Tibial nerve (tissue), 4 donors: Measurements from ENCODE around the gene CDK15. TPM values are rescaled to one million over a fixed set of nuclear protein-coding genes. Genes with fewer than 3 reads are reported as not detected.

ENCODE experiments used
- DNase-seq, 2 donors: peaks; one replicate each; pipeline ENCODE4 v3.0.0-alpha.2; 2019; ENCODE audit warnings: low spot score in 2 of 2
- H3K27ac ChIP-seq, 4 donors: fragments of 200-600 bp; sonication (generic) in 3 of 4; one replicate each; pipeline ENCODE4 v1.5.1; 2017 to 2019; ENCODE audit warnings: mild to moderate bottlenecking in 1 of 4
- H3K27me3 ChIP-seq, 2 donors: fragments of 200-600 bp; sonication (generic) in 1 of 2; one replicate each; pipeline versions ENCODE4 v1.5.1 to v1.6.0; 2017 to 2019
- H3K36me3 ChIP-seq, 3 donors: fragments of 200-600 bp; sonication (generic); one replicate each; pipeline ENCODE4 v1.5.1; 2018 to 2019
- H3K4me1 ChIP-seq, 4 donors: fragments of 200-600 bp; sonication (generic) in 3 of 4; one replicate each; pipeline ENCODE4 v1.5.1; 2017 to 2019
- H3K4me3 ChIP-seq, 4 donors: fragments of 200-600 bp; sonication (generic) in 3 of 4; one replicate each; pipeline ENCODE4 v1.5.1; 2017 to 2019; ENCODE audit warnings: mild to moderate bottlenecking in 1 of 4, moderate library complexity in 1 of 4
- H3K9me3 ChIP-seq, 4 donors: fragments of 200-600 bp; sonication (generic) in 3 of 4; one replicate each; pipeline ENCODE4 v1.5.1; 2017 to 2019
- CTCF ChIP-seq, 5 experiments: fragments of 200-600 bp in 3 of 5; fragments of 450-650 bp in 2 of 5; sonication (generic) in 3 of 5; IDR thresholded peaks; one replicate each; pipeline ENCODE4 v1.5.1; 2016 to 2019; ENCODE audit warnings: antibody characterized with exemption in 5 of 5, mild to moderate bottlenecking in 3 of 5, moderate library complexity in 2 of 5
- EP300 ChIP-seq, 2 donors: sonication (generic); formaldehyde crosslinking; IDR thresholded peaks; one replicate each; pipeline ENCODE4 v1.6.1; 2017; ENCODE audit warnings: antibody characterized with exemption in 2 of 2, mild to moderate bottlenecking in 1 of 2
- POLR2A ChIP-seq, 2 donors: fragments of 450-650 bp; IDR thresholded peaks; one replicate each; pipeline ENCODE4 v1.6.1; 2017; ENCODE audit warnings: antibody characterized with exemption in 2 of 2, mild to moderate bottlenecking in 2 of 2, moderate library complexity in 2 of 2
- WGBS, 2 donors: methylation state at CpG; one replicate each; pipeline ENCODE4 v1.1.5; 2018; 5-methylcytosine and 5-hydroxymethylcytosine counted together
- total RNA-seq, 4 donors: library from RNA; depleted of rRNA; stranded (reverse); fragments of >200 nt; gene quantifications; one replicate each; pipeline ENCODE4 v1.1.0, GENCODE V29; 2016

CDK15 gene
- total RNA-seq, 4 donors from 2014 or later: 0.90 to 6.5 (median 1.4) TPM

- no peaks in the 10 kb centered on the region for H3K27me3 ChIP-seq
- H3K9me3 ChIP-seq: no peaks in the 10 kb centered on the region
- WGBS, 2 donors: 7 to 10% methylated on average over 15 to 16 of the region's 16 CpGs
- peak in 1 of 2 donors; percentile 18 for DNase-seq
- peak overlapping the region in 2 of 4 donors; percentile 26 to 32 for H3K27ac ChIP-seq
- no peak for TF ChIP-seq CTCF (IDR thresholded peaks at IDR 0.05)
- TF ChIP-seq POLR2A (IDR thresholded peaks at IDR 0.05): no peak
- no peak for TF ChIP-seq EP300 (IDR thresholded peaks at IDR 0.05)
- H3K4me1 ChIP-seq: peaks cover 0 to 26% (median 0%) of the 10 kb centered on the region in 4 donors
- peak overlapping the region in 1 of 4 donors; percentile 29 for H3K4me3 ChIP-seq
- no peaks in the 10 kb centered on the region for H3K36me3 ChIP-seq
Measured at GRCh38 chr2:201858281-201859184, 52.2 kb downstream of the CDK15 start.

GRCh38 chr2:201859949-201860348 is 53.6 kb downstream of the CDK15 start:
- TF ChIP-seq POLR2A (IDR thresholded peaks at IDR 0.05) (no peak), EP300 (IDR thresholded peaks at IDR 0.05) (no peak), CTCF (IDR thresholded peaks at IDR 0.05) (no peak)
- peaks cover 0 to 26% (median 0%) of the 10 kb centered on the region in 4 donors for H3K4me1 ChIP-seq
- DNase-seq: no peak
- H3K9me3 ChIP-seq: no peaks in the 10 kb centered on the region
- no peak overlapping the region for H3K4me3 ChIP-seq
- no peak overlapping the region for H3K27ac ChIP-seq
- H3K36me3 ChIP-seq: no peaks in the 10 kb centered on the region
- WGBS, 2 donors: 94 to 95% methylated on average over 5 of the region's 5 CpGs
- no peaks in the 10 kb centered on the region for H3K27me3 ChIP-seq

GRCh38 chr2:201860636-201861066 is 54.3 kb downstream of the CDK15 start:
- Histone ChIP-seq H3K4me1 (peaks cover 0 to 26% (median 0%) of the 10 kb centered on the region in 4 donors), H3K4me3 (no peak overlapping the region), H3K36me3 (no peaks in the 10 kb centered on the region), H3K27ac (no peak overlapping the region), H3K27me3 (no peaks in the 10 kb centered on the region), H3K9me3 (no peaks in the 10 kb centered on the region)
- 11 to 12% methylated on average over 5 of the region's 5 CpGs for WGBS, 2 donors
- TF ChIP-seq EP300 (IDR thresholded peaks at IDR 0.05) (peak in 1 of 2 donors; percentile 48), CTCF (IDR thresholded peaks at IDR 0.05) (peak; percentile 81 to 88 (median 83)), POLR2A (IDR thresholded peaks at IDR 0.05) (no peak)
- peak in 1 of 2 donors; percentile 84 for DNase-seq

- no peak for DNase-seq
- H3K27me3 ChIP-seq: no peaks in the 10 kb centered on the region
- no peak for TF ChIP-seq EP300 (IDR thresholded peaks at IDR 0.05)
- H3K4me3 ChIP-seq: no peak overlapping the region
- peaks cover 0 to 26% (median 0%) of the 10 kb centered on the region in 4 donors for H3K4me1 ChIP-seq
- H3K27ac ChIP-seq: no peak overlapping the region
- no peaks in the 10 kb centered on the region for H3K36me3 ChIP-seq
- 92 to 95% methylated on average over 7 of the region's 7 CpGs for WGBS, 2 donors
- no peaks in the 10 kb centered on the region for H3K9me3 ChIP-seq
Measured at GRCh38 chr2:201862843-201863242, 56.5 kb downstream of the CDK15 start.

- no peak overlapping the region for H3K27ac ChIP-seq
- H3K4me1 ChIP-seq: no peaks in the 10 kb centered on the region
- H3K27me3 ChIP-seq: no peaks in the 10 kb centered on the region
- DNase-seq: no peak
- no peaks in the 10 kb centered on the region for H3K9me3 ChIP-seq
- H3K4me3 ChIP-seq: no peak overlapping the region
- H3K36me3 ChIP-seq: no peaks in the 10 kb centered on the region
- 78 to 83% methylated on average over 5 of the region's 5 CpGs for WGBS, 2 donors
- TF ChIP-seq EP300 (IDR thresholded peaks at IDR 0.05) (no peak), POLR2A (IDR thresholded peaks at IDR 0.05) (no peak), CTCF (IDR thresholded peaks at IDR 0.05) (no peak)
Measured at GRCh38 chr2:201866643-201867473, 60.5 kb downstream of the CDK15 start.
